Measurements from ENCODE around the gene VARS1. TPM values are rescaled to one million over a fixed set of nuclear protein-coding genes. Genes with fewer than 3 reads are reported as not detected.

VARS1 gene
- total and polyA plus RNA-seq, 2 experiments from 2014 or later: 49.7 to 51.5 TPM

DNA sequence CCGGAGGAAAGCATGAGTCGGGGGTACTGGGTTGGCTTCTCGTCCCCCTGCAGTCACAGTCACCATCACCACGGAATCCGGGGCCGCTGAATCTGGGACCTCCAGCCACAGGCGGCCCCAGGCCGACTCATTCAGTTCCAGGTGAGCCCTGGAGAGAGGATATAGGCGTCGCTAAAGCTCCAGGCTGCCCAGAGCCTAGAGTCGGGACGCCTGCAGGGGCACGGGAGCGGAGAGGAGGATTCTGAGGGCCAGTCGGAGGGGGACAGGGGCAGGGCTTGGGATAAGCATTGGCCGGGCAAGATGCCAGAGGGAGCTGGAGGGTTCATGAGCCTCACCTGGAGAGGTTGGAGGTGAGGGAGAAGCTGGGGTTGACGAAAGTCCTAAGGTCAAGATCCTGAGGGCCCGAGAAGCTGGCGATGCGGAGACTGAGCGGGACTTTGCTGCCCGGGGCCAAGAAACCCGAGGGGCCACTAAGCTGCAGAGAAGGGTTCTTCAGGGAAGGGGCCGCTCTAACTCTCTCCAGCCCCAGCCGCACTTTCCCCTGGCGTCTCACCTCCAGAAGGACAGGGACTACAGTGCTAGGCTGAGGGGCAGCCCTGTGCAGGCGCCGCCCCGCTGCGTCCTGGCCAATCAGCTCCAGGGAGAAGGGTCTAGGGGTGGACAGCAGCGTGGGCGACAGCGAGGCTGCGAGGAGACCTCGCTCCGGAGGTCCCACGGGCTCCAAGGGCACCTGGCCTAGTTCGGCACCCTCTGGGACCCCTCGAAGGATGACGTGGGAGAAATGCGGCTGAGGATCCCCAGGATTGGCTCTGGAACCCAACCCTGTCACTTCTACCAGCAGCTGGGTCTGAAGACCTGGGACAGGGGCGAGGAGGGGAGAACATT is 29.4 kb downstream of the VARS1 start:
- Histone ChIP-seq H3K36me3 (no peaks in the 10 kb centered on the region), H3K9me3 (ENCODE audit: low read depth) (no peaks in the 10 kb centered on the region), H3K4me1 (ENCODE audit: low read depth) (peaks cover 5% of the 10 kb centered on the region), H3K4me3 (no peak overlapping the region), H3K27ac (no peak overlapping the region), H3K27me3 (no peaks in the 10 kb centered on the region)
- TF ChIP-seq, protein P1, sequence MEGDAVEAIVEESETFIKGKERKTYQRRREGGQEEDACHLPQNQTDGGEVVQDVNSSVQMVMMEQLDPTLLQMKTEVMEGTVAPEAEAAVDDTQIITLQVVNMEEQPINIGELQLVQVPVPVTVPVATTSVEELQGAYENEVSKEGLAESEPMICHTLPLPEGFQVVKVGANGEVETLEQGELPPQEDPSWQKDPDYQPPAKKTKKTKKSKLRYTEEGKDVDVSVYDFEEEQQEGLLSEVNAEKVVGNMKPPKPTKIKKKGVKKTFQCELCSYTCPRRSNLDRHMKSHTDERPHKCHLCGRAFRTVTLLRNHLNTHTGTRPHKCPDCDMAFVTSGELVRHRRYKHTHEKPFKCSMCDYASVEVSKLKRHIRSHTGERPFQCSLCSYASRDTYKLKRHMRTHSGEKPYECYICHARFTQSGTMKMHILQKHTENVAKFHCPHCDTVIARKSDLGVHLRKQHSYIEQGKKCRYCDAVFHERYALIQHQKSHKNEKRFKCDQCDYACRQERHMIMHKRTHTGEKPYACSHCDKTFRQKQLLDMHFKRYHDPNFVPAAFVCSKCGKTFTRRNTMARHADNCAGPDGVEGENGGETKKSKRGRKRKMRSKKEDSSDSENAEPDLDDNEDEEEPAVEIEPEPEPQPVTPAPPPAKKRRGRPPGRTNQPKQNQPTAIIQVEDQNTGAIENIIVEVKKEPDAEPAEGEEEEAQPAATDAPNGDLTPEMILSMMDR (IDR thresholded peaks at IDR 0.05; ENCODE audit: low read depth, low read length): no peak
- DNase-seq (ENCODE audit: low read depth in 1 of 2, low spot score in 1 of 2): peak; percentile 32 to 56

DNA sequence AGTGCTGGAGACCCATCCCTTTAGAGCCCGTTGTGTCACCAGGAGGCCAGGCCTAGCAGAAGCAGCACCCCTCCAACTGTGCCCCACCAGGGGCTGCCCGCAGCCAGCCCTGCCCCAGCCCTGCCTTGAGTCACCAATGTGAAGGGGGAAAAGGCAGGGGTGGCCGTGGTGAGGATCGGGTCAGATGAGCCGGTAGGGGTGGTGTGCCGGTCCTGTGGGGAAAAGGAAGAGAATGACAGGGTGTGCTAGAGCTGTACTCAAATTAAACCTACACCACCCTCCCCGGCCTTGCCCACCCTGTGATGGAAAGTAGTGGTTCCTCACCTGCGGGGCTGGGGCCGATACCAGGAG is 30.0 kb downstream of the VARS1 start:
- no peaks in the 10 kb centered on the region for H3K36me3 ChIP-seq

DNA sequence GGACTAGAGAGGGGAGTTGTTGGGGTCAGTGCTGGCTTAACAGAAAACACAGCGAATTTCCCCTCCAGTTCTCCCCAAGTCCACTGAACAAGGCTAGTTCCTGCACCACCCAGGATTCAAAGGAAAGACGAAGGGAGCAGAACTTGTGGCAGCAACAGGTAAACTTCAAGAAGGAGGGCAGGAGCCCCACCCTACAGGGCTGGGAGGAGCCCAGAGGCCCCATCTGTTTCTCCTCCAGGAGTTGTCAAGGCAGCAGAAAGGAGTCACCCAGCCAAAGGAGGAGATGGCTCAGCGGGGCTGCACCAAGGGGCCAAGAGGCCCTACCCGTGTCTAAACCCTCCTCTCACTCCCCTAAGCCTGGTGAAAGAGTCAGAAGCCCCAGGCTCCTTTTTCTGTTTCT is 31.4 kb downstream of the VARS1 start:
- TF ChIP-seq, protein P1 (IDR thresholded peaks at IDR 0.05; ENCODE audit: low read depth, low read length): no peak
- no peak for DNase-seq (ENCODE audit: low read depth in 1 of 2, low spot score in 1 of 2)
- no peaks in the 10 kb centered on the region for H3K27me3 ChIP-seq
- H3K4me1 ChIP-seq (ENCODE audit: low read depth): peaks cover 5% of the 10 kb centered on the region
- no peaks in the 10 kb centered on the region for H3K9me3 ChIP-seq (ENCODE audit: low read depth)
- H3K36me3 ChIP-seq: no peaks in the 10 kb centered on the region
- H3K4me3 ChIP-seq: no peak overlapping the region
- no peak overlapping the region for H3K27ac ChIP-seq

More for the DNA sequence above, 30.0 kb downstream of the VARS1 start:
- Histone ChIP-seq H3K4me1 (ENCODE audit: low read depth) (peaks cover 5% of the 10 kb centered on the region), H3K9me3 (ENCODE audit: low read depth) (no peaks in the 10 kb centered on the region), H3K27me3 (no peaks in the 10 kb centered on the region), H3K27ac (no peak overlapping the region), H3K4me3 (no peak overlapping the region)
- DNase-seq (ENCODE audit: low read depth in 1 of 2, low spot score in 1 of 2): no peak
- TF ChIP-seq, protein P1 (IDR thresholded peaks at IDR 0.05; ENCODE audit: low read depth, low read length): no peak

DNA sequence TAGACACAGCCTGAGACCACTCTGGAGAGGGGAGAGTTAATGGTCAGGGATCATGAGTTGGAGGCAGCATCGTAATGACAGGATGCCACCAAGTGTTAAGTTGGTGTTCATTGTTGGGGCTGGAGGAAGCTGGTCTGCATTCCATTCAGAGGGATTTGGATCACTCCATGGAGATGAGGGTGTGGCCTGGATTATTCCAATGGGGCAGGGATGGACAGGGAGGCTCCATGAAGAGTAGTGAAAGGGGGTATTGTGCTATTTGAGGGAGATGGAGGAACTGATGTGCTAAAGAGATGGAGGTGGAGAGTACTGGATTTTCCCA is 32.0 kb downstream of the VARS1 start:
- H3K27ac ChIP-seq: no peak overlapping the region
- H3K27me3 ChIP-seq: no peaks in the 10 kb centered on the region
- H3K9me3 ChIP-seq (ENCODE audit: low read depth): no peaks in the 10 kb centered on the region
- TF ChIP-seq, protein P1 (IDR thresholded peaks at IDR 0.05; ENCODE audit: low read depth, low read length): no peak
- H3K36me3 ChIP-seq: no peaks in the 10 kb centered on the region
- no peak overlapping the region for H3K4me3 ChIP-seq
- DNase-seq (ENCODE audit: low read depth in 1 of 2, low spot score in 1 of 2): peak in 1 of 2 donors; percentile 48
- peaks cover 5% of the 10 kb centered on the region for H3K4me1 ChIP-seq (ENCODE audit: low read depth)

DNA sequence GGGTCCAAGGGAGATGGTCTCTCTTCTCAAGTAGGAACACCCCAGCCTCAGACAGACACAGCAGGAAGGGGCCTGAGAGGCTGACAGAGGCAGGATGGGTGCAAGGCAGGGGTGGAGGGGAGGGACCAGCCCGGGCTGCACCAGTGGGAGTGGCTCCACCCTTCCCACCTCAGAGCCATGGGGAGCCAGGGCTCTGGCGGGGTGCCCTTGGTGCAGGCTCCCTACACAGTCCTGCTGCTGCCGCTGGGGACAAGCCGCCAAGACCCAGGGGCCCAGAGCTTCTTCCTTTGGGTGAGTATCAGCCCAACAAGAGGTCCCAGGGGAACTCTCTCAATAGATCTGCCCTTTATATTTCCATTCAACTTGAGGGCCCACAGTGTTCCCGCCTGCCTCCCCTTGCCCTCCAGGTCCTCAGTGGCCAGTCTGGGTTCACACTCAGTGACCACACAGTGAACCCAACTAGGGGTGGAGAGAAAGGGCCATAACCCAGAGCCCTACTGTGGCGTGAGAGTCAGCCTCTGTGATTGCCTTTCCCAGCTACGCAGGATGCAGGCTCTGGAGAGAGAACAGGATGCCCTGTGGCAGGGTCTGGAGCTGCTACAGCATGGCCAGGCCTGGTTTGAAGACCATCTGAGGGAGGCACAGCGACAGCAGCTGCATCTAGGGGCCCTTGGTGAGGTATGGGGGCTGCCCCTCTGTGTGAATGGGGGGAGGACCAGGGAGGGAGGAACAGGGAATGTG is 32.5 kb downstream of the VARS1 start:
- no peak overlapping the region for H3K27ac ChIP-seq
- H3K36me3 ChIP-seq: no peaks in the 10 kb centered on the region
- no peaks in the 10 kb centered on the region for H3K27me3 ChIP-seq
- peaks cover 5% of the 10 kb centered on the region for H3K4me1 ChIP-seq (ENCODE audit: low read depth)
- no peak for DNase-seq (ENCODE audit: low read depth in 1 of 2, low spot score in 1 of 2)
- no peaks in the 10 kb centered on the region for H3K9me3 ChIP-seq (ENCODE audit: low read depth)
- no peak overlapping the region for H3K4me3 ChIP-seq
- TF ChIP-seq, protein P1 (IDR thresholded peaks at IDR 0.05; ENCODE audit: low read depth, low read length): no peak
